ENCODE measurements around the gene ERCC6L2. TPM values are rescaled to one million over a fixed set of nuclear protein-coding genes. Genes with fewer than 3 reads are reported as not detected.
A peak's percentile ranks its signal among the peaks of the same experiment; 100 is the strongest.

Gene ERCC6L2
- total and polyA plus RNA-seq, 9 of the 15 experiments (the other 6 are each of a cell fraction or from before 2014, with no cell fraction given), result 7.8 to 42.8 (median 23.6) TPM

DNA sequence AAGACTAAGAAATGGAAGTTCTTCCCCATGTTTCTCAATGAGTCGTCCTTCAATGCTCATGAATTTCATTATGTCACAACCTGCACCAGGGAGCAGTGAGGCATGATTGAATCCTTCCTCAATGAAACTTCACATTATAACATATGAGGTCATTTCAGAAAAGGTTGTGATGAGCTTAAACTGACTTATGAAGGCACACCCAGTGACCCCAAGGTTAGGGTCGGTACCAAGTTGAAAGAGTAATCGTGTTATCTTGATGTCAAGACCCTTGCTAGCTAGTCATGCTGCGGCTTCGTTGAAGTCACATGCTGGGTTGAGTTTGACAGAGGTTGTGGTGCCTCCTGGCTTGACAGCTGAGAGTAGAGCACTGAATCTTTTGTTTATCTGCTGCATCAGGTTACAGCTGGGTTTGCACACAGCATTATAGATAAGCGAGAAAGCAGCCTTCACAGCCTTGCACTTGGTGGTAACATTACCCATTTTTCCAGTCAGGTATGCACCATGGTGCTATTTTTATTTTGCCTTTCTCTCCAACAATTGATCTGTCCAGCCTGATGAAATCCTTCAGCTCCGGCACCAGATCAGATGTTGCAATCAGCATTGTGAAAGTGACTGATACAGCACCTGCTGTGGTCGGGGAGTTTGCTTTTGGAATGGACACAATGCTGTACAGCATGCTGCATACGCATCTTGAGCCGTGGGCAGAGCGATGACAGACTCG is 133.2 kb downstream of the ERCC6L2 start (continued):
- TF ChIP-seq, protein P1, sequence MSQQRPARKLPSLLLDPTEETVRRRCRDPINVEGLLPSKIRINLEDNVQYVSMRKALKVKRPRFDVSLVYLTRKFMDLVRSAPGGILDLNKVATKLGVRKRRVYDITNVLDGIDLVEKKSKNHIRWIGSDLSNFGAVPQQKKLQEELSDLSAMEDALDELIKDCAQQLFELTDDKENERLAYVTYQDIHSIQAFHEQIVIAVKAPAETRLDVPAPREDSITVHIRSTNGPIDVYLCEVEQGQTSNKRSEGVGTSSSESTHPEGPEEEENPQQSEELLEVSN (IDR thresholded peaks at IDR 0.05; ENCODE audit: borderline replicate concordance in 1 of 2, extremely low read depth in 1 of 2, insufficient read depth in 1 of 2, insufficient read length in 1 of 2, low read depth in 1 of 2, low read length in 1 of 2, poor library complexity in 1 of 2, severe bottlenecking in 1 of 2), result peak in 1 of 2 experiments; percentile 11
- TF ChIP-seq STAT5B (CRISPR knock-in tag; IDR thresholded peaks at IDR 0.05) (no peak), ATF1 (CRISPR knock-in tag; IDR thresholded peaks at IDR 0.05) (no peak), ATF1 (tag; IDR thresholded peaks at IDR 0.05) (0 out of 2 replicates have a peak, but pooled peaks have one; percentile 24), RBM22 (IDR thresholded peaks at IDR 0.05; ENCODE audit: low read depth, low read length, poor library complexity, severe bottlenecking) (no peak), CBX5 (IDR thresholded peaks at IDR 0.05; ENCODE audit: borderline replicate concordance, low read depth) (no peak), ZKSCAN3 (CRISPR knock-in tag; IDR thresholded peaks at IDR 0.05) (no peak), CBFA2T3 (IDR thresholded peaks at IDR 0.05) (peak; percentile 25), SNRNP70 (optimal IDR thresholded peaks at IDR 0.05; ENCODE audit: low read depth, low read length) (no peak), ETV6 (IDR thresholded peaks at IDR 0.05; ENCODE audit: borderline replicate concordance in 1 of 2, low read depth in 2 of 2, low read length in 1 of 2) (no peak), ETV6 (CRISPR knock-in tag; IDR thresholded peaks at IDR 0.05; ENCODE audit: borderline replicate concordance) (no peak), L3MBTL2 (IDR thresholded peaks at IDR 0.05) (peak; percentile 88), DACH1 (IDR thresholded peaks at IDR 0.05; ENCODE audit: partially characterized antibody) (no peak), KDM4B (IDR thresholded peaks at IDR 0.05; ENCODE audit: borderline replicate concordance in 2 of 2, low read depth in 1 of 2) (no peak), SP1 (CRISPR knock-in tag; IDR thresholded peaks at IDR 0.05) (no peak), NR2F6 (CRISPR knock-in tag; IDR thresholded peaks at IDR 0.05) (no peak)
- TF ChIP-seq, protein P2, sequence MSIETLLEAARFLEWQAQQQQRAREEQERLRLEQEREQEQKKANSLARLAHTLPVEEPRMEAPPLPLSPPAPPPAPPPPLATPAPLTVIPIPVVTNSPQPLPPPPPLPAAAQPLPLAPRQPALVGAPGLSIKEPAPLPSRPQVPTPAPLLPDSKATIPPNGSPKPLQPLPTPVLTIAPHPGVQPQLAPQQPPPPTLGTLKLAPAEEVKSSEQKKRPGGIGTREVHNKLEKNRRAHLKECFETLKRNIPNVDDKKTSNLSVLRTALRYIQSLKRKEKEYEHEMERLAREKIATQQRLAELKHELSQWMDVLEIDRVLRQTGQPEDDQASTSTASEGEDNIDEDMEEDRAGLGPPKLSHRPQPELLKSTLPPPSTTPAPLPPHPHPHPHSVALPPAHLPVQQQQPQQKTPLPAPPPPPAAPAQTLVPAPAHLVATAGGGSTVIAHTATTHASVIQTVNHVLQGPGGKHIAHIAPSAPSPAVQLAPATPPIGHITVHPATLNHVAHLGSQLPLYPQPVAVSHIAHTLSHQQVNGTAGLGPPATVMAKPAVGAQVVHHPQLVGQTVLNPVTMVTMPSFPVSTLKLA (conservative IDR thresholded peaks at IDR 0.05), result 0 out of 4 replicates have a peak, but pooled peaks of 1 of the 2 experiments have one; percentile 20
- TF ChIP-seq, protein P3, sequence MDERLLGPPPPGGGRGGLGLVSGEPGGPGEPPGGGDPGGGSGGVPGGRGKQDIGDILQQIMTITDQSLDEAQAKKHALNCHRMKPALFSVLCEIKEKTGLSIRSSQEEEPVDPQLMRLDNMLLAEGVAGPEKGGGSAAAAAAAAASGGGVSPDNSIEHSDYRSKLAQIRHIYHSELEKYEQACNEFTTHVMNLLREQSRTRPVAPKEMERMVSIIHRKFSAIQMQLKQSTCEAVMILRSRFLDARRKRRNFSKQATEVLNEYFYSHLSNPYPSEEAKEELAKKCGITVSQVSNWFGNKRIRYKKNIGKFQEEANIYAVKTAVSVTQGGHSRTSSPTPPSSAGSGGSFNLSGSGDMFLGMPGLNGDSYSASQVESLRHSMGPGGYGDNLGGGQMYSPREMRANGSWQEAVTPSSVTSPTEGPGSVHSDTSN (CRISPR knock-in tag; IDR thresholded peaks at IDR 0.05; ENCODE audit: low read depth), result no peak
- TF ChIP-seq, protein P3 (tag; conservative IDR thresholded peaks at IDR 0.05; ENCODE audit: low read depth), result peak; percentile 34; the same call in 1 of the 2 replicates
- TF ChIP-seq, protein P4, sequence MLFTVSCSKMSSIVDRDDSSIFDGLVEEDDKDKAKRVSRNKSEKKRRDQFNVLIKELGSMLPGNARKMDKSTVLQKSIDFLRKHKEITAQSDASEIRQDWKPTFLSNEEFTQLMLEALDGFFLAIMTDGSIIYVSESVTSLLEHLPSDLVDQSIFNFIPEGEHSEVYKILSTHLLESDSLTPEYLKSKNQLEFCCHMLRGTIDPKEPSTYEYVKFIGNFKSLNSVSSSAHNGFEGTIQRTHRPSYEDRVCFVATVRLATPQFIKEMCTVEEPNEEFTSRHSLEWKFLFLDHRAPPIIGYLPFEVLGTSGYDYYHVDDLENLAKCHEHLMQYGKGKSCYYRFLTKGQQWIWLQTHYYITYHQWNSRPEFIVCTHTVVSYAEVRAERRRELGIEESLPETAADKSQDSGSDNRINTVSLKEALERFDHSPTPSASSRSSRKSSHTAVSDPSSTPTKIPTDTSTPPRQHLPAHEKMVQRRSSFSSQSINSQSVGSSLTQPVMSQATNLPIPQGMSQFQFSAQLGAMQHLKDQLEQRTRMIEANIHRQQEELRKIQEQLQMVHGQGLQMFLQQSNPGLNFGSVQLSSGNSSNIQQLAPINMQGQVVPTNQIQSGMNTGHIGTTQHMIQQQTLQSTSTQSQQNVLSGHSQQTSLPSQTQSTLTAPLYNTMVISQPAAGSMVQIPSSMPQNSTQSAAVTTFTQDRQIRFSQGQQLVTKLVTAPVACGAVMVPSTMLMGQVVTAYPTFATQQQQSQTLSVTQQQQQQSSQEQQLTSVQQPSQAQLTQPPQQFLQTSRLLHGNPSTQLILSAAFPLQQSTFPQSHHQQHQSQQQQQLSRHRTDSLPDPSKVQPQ (CRISPR knock-in tag; IDR thresholded peaks at IDR 0.05; ENCODE audit: borderline replicate concordance), result no peak

All from K562 (cell line).